Mammary epithelial cell (primary cell): Measurements from ENCODE around the gene TTC1.

Experiments
- EZH2 ChIP-seq: IDR thresholded peaks from 2 replicates; pipeline ENCODE4 v1.6.1; 2012; ENCODE audit warnings: low read length, inconsistent platforms, borderline replicate concordance
- TF ChIP-seq, protein P1 (sequence below), 2 donors: IDR thresholded peaks in 1 of 2; conservative IDR thresholded peaks in 1 of 2; 2 replicates each; pipeline ENCODE4 v1.5.1; 2011 to 2012; ENCODE audit warnings: inconsistent platforms in 2 of 2, low read length in 2 of 2, mild to moderate bottlenecking in 2 of 2, control low read depth in 1 of 2, low read depth in 1 of 2; ENCODE audit not compliant: insufficient read depth in 1 of 2; ENCODE audit errors: extremely low read depth in 1 of 2

GRCh38 chr5:159995907-159996306, 13.0 kb upstream of the TTC1 start:
- TF ChIP-seq, protein P1, sequence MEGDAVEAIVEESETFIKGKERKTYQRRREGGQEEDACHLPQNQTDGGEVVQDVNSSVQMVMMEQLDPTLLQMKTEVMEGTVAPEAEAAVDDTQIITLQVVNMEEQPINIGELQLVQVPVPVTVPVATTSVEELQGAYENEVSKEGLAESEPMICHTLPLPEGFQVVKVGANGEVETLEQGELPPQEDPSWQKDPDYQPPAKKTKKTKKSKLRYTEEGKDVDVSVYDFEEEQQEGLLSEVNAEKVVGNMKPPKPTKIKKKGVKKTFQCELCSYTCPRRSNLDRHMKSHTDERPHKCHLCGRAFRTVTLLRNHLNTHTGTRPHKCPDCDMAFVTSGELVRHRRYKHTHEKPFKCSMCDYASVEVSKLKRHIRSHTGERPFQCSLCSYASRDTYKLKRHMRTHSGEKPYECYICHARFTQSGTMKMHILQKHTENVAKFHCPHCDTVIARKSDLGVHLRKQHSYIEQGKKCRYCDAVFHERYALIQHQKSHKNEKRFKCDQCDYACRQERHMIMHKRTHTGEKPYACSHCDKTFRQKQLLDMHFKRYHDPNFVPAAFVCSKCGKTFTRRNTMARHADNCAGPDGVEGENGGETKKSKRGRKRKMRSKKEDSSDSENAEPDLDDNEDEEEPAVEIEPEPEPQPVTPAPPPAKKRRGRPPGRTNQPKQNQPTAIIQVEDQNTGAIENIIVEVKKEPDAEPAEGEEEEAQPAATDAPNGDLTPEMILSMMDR (conservative IDR thresholded peaks at IDR 0.05 in 1 of 2, IDR thresholded peaks at IDR 0.05 in 1 of 2; ENCODE audit: extremely low read depth in 1 of 2, insufficient read depth in 1 of 2, low read depth in 1 of 2, low read length in 2 of 2) = no peak
- TF ChIP-seq EZH2 = no peak
